Transverse colon (tissue), 3 donors: Measurements from ENCODE around the gene AOC3.

ENCODE experiments used
- CTCF ChIP-seq, 5 experiments: fragments of 200-600 bp in 3 of 5; fragments of 450-650 bp in 2 of 5; sonication (generic) in 3 of 5; IDR thresholded peaks; 1 replicate in 2 of 5; 2 replicates in 3 of 5; pipeline ENCODE4 v1.5.1; 2016 to 2017; ENCODE audit warnings: antibody characterized with exemption in 5 of 5, inconsistent platforms in 3 of 5, mild to moderate bottlenecking in 2 of 5, moderate library complexity in 1 of 5
- EP300 ChIP-seq: sonication (generic); formaldehyde crosslinking; IDR thresholded peaks from one replicate; pipeline ENCODE4 v1.6.1; 2017; ENCODE audit warnings: antibody characterized with exemption, low read depth
- POLR2A ChIP-seq: fragments of 450-650 bp; IDR thresholded peaks from one replicate; pipeline ENCODE4 v1.6.1; 2016; ENCODE audit warnings: antibody characterized with exemption, mild to moderate bottlenecking, moderate library complexity

DNA sequence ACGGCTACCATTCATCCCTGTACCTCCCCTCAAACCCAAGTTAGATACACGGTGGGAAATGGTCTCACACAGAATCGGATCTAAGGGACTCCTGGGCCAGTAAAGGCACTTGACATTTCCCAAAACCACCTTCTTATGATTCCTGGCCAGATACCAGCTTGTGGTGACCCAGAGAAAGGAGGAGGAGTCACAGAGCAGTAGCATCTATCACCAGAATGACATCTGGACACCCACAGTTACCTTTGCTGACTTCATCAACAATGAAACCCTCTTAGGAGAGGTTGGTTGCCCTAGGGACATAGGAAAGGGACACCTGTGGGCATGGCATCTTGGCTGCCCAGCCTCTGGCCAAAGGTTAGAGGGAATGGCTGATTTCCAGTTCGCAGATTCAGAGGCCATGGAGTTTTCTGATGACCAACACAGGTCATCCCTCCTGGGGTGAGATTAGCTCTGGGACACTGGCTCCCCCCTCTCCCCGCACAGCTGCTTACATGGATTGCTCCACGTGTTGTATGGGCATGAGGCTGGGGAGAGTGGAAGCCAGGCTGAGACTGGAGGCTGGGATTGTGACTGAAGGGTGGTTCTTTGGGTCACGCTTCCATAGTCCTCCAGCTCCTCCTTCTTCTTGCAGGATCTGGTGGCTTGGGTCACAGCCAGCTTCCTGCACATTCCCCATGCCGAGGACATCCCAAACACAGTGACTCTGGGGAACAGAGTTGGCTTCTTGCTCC lies 1.4 kb upstream of the AOC3 start:
- no peak for TF ChIP-seq EP300
- no peak for TF ChIP-seq POLR2A
- no peak for TF ChIP-seq CTCF (IDR thresholded peaks at IDR 0.05)
